Sigmoid colon (tissue), 4 donors: ENCODE data around the gene RNASEH1.

Experiments used
- CTCF ChIP-seq, 4 experiments: fragments of 450-650 bp in 3 of 4; fragments of 200-600 bp in 1 of 4; IDR thresholded peaks; one replicate each; pipeline ENCODE4 v1.5.1; 2016 to 2019; ENCODE audit warnings: antibody characterized with exemption in 4 of 4, mild to moderate bottlenecking in 3 of 4, moderate library complexity in 2 of 4
- POLR2A ChIP-seq, 2 donors: fragments of 450-650 bp; IDR thresholded peaks; one replicate each; pipeline ENCODE4 v1.6.1; 2016; ENCODE audit warnings: antibody characterized with exemption in 2 of 2, mild to moderate bottlenecking in 2 of 2, moderate library complexity in 2 of 2
- POLR2AphosphoS5 ChIP-seq, 4 donors: sonication (generic); formaldehyde crosslinking; IDR thresholded peaks; one replicate each; pipeline ENCODE4 v1.6.1; 2017; ENCODE audit warnings: antibody characterized with exemption in 4 of 4

- no peak for TF ChIP-seq CTCF (IDR thresholded peaks at IDR 0.05)
- no peak for TF ChIP-seq POLR2A (IDR thresholded peaks at IDR 0.05)
- no peak for TF ChIP-seq POLR2AphosphoS5 (IDR thresholded peaks at IDR 0.05)
Measured at GRCh38 chr2:3565117-3565516, 7.0 kb upstream of the RNASEH1 start.
